HCT116 (cell line): ENCODE data around the gene KRT12. TPM values are rescaled to one million over a fixed set of nuclear protein-coding genes. Genes with fewer than 3 reads are reported as not detected.

ENCODE experiments used
- total RNA-seq: library from RNA; stranded (reverse); gene quantifications from one replicate; pipeline ENCODE4 v1.2.1, GENCODE V29; 2021; ENCODE audit not compliant: unreplicated experiment

KRT12 gene
- total RNA-seq, 1 experiment from 2014 or later: not detected

Other genes with a start within 250 kb of the KRT12 start
- gene SMARCE1, start 219.4 kb downstream of the KRT12 start, total RNA-seq: 136 TPM
- gene KRT222, start 202.0 kb downstream of the KRT12 start, total RNA-seq: 5.0 TPM
- gene KRT24, start 163.5 kb downstream of the KRT12 start, total RNA-seq: not detected
- gene KRT25, start 111.9 kb downstream of the KRT12 start, total RNA-seq: not detected
- not detected for gene KRT26, start 95.0 kb downstream of the KRT12 start, total RNA-seq
- not detected for gene KRT27, start 84.7 kb downstream of the KRT12 start, total RNA-seq
- gene KRT28, start 67.3 kb downstream of the KRT12 start, total RNA-seq: not detected
- gene KRT10, start 44.6 kb downstream of the KRT12 start, total RNA-seq: 62.3 TPM
- 1.5 TPM for gene KRT20, start 18.0 kb upstream of the KRT12 start, total RNA-seq
- 19.0 TPM for gene KRT23, start 70.4 kb upstream of the KRT12 start, total RNA-seq
- not detected for gene KRT39, start 99.7 kb upstream of the KRT12 start, total RNA-seq
- gene KRT40, start 117.1 kb upstream of the KRT12 start, total RNA-seq: not detected
- gene KRTAP3-3, start 126.9 kb upstream of the KRT12 start, total RNA-seq: not detected
- gene KRTAP3-2, start 132.7 kb upstream of the KRT12 start, total RNA-seq: not detected
- not detected for gene KRTAP3-1, start 141.9 kb upstream of the KRT12 start, total RNA-seq
- gene KRTAP1-5, start 160.0 kb upstream of the KRT12 start, total RNA-seq: not detected
- gene KRTAP1-4, start 163.0 kb upstream of the KRT12 start, total RNA-seq: not detected
- gene KRTAP1-3, start 167.7 kb upstream of the KRT12 start, total RNA-seq: not detected
- not detected for gene KRTAP1-1, start 174.2 kb upstream of the KRT12 start, total RNA-seq
- gene KRTAP2-1, start 180.1 kb upstream of the KRT12 start, total RNA-seq: not detected
- 1.2 TPM for gene KRTAP2-2, start 188.0 kb upstream of the KRT12 start, total RNA-seq
- gene KRTAP2-3, start 192.9 kb upstream of the KRT12 start, total RNA-seq: 6.3 TPM
- 0.76 TPM for gene KRTAP2-4, start 198.7 kb upstream of the KRT12 start, total RNA-seq
- not detected for gene KRTAP4-7, start 216.9 kb upstream of the KRT12 start, total RNA-seq
- not detected for gene KRTAP4-8, start 230.9 kb upstream of the KRT12 start, total RNA-seq
- gene KRTAP4-16, start 235.0 kb upstream of the KRT12 start, total RNA-seq: not detected
- not detected for gene KRTAP4-9, start 238.2 kb upstream of the KRT12 start, total RNA-seq